C4-2B (cell line): ENCODE results near the gene ACMSD.

Source experiments
- H3K27ac ChIP-seq: fragments of 450-650 bp; 2 replicates; pipeline ENCODE4 v1.5.1; 2017
- ZFX ChIP-seq: fragments of 450-650 bp; IDR thresholded peaks from 2 replicates; pipeline ENCODE4 v1.6.1; 2017
- TF ChIP-seq, protein P1 (sequence below): fragments of 450-650 bp; conservative IDR thresholded peaks from 2 replicates; pipeline ENCODE4 v1.5.1; 2017; ENCODE audit warnings: mild to moderate bottlenecking

Gene ACMSD

DNA sequence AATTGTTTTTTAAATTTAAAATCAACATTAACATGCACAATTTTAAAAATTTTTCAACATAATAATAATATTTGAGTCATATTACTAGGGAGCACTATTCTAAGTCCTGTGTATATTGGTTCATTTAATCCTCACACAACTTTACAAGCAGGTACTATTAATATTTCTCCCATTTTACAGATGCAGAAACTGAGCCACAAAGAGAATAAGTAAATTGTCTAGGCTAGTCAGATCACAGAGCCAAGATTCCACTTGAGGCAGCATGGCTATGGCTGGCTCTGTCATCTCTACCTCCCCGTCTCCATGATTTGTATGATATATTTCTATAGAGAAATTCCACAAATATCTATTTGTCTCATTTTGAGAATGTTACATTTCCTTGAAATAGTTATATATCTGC is 95.3 kb downstream of the ACMSD start:
- no peak overlapping the region for H3K27ac ChIP-seq
- no peak for TF ChIP-seq ZFX
- TF ChIP-seq, protein P1, sequence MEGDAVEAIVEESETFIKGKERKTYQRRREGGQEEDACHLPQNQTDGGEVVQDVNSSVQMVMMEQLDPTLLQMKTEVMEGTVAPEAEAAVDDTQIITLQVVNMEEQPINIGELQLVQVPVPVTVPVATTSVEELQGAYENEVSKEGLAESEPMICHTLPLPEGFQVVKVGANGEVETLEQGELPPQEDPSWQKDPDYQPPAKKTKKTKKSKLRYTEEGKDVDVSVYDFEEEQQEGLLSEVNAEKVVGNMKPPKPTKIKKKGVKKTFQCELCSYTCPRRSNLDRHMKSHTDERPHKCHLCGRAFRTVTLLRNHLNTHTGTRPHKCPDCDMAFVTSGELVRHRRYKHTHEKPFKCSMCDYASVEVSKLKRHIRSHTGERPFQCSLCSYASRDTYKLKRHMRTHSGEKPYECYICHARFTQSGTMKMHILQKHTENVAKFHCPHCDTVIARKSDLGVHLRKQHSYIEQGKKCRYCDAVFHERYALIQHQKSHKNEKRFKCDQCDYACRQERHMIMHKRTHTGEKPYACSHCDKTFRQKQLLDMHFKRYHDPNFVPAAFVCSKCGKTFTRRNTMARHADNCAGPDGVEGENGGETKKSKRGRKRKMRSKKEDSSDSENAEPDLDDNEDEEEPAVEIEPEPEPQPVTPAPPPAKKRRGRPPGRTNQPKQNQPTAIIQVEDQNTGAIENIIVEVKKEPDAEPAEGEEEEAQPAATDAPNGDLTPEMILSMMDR: no peak

DNA sequence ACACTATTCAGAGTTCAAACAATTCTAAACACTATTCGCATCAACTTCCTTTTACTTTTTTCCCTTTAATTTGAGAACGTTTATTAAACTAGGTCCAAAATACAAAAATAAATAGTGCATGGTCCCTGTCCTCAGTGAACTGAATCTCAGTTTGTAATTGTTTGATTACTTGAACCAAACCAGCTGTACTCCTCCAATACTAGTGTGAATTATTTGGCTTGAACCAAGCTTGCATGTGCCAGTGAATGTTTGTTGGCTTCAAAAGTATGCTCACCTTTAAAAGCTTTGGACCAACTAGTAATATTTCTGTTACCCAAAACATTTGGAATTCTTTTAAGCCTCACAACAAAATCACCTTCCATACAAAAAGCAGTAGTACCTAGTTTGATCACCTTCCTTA is 95.7 kb downstream of the ACMSD start:
- H3K27ac ChIP-seq: no peak overlapping the region
- TF ChIP-seq, protein P1: no peak
- no peak for TF ChIP-seq ZFX

DNA sequence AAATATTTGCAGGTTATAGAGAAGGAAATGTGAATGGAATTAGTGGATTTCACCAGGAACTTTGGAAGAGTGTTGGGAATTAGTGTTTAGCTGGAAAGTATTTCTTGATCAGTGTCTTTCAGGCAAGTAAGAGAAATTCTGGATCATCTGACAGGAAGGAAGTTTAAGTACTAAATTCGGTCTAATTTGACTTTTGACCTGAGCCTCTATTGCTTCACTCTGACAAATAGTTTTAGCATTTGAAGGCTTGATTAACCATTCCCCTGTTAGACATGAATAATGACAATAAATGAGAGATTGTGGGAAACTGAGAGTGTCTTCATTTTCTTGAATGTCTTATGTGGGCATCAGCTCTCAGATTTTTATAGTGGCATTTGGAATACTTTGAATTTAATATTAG is 96.2 kb downstream of the ACMSD start:
- H3K27ac ChIP-seq: no peak overlapping the region
- no peak for TF ChIP-seq ZFX

DNA sequence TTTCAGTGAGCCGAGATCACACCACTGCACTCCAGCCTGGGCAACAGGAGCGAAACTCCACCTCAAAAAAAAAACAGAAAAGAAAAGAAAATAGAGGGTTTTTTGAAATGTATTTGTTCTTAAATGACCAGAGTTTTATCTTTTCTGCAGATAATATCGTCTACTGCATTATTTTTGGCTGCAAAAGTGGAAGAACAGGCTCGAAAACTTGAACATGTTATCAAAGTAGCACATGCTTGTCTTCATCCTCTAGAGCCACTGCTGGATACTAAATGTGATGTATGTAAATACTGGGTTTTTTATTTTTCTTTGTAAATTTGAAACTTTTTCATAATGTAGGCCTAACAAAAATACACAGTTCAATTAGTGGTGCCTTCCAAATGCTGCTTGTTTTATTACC is 98.3 kb downstream of the ACMSD start:
- peak overlapping the region; percentile 22; the same call in 1 of the 2 replicates for H3K27ac ChIP-seq
- TF ChIP-seq, protein P1: no peak

DNA sequence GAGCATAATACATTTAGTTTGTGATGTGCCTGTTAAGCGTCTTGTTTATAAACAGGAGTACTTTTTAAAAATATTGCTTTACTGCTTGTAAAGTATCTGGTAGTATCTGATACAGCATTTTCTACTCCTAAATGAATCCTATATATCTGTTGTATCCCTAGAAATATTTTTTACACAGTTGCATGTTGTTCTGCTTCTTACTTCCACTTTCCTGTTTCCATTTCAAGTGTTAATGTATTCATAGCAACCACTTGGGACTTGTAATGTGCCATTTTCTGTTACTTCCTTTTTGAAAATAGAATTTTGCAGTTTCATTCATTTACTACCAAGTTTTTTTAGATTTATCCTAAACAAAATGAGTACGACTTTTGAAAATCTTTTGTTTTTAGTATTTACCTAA is 105.1 kb downstream of the ACMSD start:
- H3K27ac ChIP-seq: no peak overlapping the region
- TF ChIP-seq, protein P1: no peak
- TF ChIP-seq ZFX: no peak

DNA sequence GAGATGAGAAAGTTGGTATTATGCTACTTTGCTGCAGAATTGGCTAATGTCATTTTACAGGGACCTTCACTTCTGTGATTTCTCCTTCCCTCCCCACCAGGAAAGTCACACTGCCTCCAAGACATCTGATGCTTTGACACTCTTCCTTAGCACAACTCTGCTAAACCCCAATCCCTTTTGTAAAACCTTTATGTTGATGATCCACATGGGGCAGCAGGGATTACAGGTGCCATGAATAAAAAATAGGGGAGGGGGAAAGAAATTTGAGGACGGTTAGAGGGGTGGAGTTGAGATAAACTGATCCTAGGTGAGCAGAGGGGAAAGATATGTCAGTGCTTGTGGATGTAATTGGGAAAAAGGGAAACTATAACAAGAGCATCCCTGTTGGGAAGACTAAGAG is 106.6 kb downstream of the ACMSD start:
- TF ChIP-seq ZFX: no peak
- TF ChIP-seq, protein P1: no peak
- H3K27ac ChIP-seq: no peak overlapping the region

DNA sequence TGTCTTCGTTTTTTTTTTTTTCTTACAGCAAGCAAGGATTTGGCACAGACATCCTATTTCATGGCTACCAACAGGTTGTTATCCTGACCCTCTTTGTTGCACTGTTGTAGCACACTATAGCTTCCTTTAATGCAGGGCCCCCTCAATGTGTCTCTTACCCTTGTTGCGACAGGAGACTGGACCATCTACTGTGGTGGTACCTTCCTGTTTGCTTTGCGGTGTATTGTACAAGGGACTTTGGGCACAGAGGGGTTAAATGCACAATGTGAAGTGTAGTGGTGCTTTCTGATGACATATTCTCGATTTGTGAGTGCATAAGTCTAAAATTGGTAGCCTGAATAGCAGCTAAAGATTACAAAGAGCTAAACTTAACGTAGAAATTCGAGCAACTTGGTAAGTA is 107.7 kb downstream of the ACMSD start:
- TF ChIP-seq, protein P1: no peak
- no peak for TF ChIP-seq ZFX
- no peak overlapping the region for H3K27ac ChIP-seq

DNA sequence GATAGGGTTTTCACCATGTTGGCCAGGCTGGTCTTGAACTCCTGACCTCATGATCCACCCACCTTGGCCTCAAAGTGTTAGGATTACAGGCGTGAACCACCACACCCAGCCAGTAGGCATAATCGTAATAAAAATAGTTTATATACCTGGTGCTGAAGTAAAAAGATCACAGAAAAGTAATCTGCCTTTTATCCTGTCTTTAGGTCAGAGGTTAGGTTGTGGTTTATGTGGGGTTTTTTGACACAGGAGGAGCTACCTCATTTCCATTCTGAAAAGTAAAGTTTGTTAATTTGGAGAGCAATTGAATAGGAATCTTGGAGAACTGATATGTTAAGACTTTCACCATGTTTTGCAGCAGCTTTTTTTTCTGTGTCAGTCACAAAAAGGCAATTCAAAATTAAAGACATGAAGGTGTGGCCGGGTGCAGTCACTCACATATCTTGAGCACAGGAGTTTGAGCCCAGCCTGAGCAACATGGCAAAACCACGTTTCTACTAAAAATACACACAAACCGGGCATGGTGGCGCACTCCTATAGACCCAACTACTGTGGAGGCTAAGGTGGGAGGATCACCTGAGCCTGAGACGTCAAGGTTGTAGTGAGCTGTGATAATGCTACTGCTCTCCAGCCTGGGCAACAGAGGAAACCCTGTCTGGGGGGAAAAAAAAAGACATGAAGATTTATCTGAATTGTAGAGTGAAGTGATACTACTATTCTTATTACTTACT is 111.7 kb downstream of the ACMSD start:
- H3K27ac ChIP-seq: no peak overlapping the region
- TF ChIP-seq, protein P1: no peak
- TF ChIP-seq ZFX: no peak
